ENCODE data around the gene NSD2.
"Not testable (repeated sequence)": the region's sequence is repeated elsewhere in the genome, so short reads cannot be mapped to it uniquely, and the experiment has no call there.

Gene NSD2

DNA sequence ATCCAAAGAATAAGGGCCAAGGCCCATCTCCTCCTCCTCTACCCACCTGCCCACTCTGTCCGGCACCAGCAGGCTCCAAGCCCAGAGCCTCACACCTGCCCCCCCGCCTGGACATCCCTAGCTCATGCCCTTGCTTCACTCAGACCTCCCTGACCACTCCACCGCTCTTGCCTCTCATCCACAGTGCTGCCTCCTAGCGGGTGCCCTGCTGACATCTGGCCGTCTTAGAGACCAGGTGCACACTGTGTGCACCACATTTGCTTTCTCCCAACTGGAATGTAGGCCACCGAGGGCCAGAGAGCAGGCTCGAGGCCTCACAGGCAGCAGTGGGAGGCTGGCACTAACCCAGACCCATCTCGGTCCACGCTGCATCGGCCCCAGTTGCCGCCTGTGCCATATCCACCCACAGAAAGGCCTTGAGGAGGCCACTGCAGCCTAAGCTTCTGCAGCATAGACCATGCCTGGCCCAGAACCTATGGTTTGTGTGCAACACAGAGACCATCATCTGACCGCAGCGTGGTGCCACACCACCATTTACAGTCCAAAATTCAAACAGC lies 28.8 kb upstream of the NSD2 start:
- DNase-seq, result no peak

DNA sequence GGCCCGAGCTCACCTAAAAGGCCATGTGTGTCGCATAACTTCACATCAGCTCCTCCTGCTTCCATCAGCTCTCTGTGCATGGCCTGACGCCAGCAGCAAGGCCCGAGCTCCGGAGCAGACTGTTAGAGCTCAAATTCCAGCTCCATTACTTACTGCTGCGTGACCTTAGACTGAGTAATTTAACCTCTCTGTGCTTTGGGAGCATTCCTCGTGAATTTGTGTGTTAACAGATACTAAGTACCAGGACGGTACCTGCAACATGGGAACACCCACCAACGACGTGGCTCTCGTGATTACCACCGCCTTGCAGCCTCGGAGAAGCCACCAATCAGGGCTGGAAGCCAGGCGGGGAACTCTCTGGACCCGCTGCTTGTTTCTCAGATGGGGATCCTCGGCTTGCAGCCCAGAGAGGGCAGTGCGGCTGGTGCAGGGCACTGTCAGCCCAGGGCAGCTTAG lies 28.2 kb upstream of the NSD2 start:
- no peak for DNase-seq

- no peak for DNase-seq
Observed at GRCh38 chr4:1843852-1844251, 27.3 kb upstream of the NSD2 start.

DNA sequence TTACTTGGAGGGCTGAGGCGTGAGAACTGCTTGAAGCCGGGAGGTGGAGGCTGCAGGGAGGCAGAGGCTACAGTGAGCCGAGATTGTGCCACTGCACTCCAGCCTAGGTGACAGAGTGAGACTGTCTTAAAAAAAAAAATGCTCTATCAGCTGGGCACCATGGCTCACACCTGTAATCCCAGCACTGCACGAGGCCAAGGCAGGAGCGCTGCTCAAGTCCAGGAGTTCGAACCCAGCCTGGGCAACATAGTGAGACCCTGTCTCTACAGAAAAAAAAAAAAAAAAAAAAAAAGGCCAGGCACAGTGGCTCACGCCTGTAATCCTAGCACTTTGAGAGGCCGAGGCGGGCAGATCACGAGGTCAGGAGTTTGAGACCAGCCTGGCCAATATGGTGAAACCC lies 26.6 kb upstream of the NSD2 start:
- not testable (repeated sequence) for DNase-seq

- no peak for DNase-seq
Observed at GRCh38 chr4:1846580-1846979, 24.6 kb upstream of the NSD2 start.

- no peak for DNase-seq
Observed at GRCh38 chr4:1850276-1850675, 20.9 kb upstream of the NSD2 start.

- DNase-seq, result no peak
Observed at GRCh38 chr4:1851160-1851559, 20.0 kb upstream of the NSD2 start.

GRCh38 chr4:1851575-1852410 lies 19.4 kb upstream of the NSD2 start:
- DNase-seq, result no peak

DNA sequence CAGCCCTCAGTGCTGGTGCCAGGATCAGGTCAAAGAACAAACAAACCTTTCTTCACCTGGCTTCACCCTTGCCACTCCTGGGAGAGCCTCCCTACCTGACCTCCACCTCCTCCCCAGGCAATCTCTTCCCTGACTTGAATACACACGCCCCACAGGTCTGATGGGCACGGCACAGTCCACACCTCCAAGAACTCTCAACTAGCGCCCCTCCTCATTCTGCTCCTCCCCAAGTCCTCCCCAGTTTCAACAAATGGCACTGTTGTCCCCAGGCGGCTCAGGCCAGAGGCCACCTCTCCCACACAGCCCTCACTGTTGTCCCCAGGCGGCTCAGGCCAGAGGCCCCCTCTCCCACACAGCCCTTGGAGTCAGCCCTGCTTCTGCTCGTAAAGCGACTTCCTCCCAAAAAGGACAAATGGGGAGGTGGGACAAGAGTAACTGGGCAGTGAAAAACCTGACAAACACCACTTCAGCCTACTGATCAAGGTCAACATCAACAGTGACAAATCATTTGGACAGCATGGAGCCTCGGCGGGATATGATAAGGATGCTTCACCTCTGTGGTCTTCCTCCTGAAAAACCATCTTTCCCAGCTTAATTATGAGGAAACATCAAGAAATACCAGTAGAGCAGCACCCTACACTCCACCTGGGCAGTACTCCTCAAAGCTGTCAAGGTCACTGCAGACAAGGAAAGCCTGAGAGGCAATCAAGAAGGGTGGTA lies 18.1 kb upstream of the NSD2 start:
- no peak for DNase-seq

GRCh38 chr4:1854752-1855151 lies 16.4 kb upstream of the NSD2 start:
- no peak for DNase-seq

DNA sequence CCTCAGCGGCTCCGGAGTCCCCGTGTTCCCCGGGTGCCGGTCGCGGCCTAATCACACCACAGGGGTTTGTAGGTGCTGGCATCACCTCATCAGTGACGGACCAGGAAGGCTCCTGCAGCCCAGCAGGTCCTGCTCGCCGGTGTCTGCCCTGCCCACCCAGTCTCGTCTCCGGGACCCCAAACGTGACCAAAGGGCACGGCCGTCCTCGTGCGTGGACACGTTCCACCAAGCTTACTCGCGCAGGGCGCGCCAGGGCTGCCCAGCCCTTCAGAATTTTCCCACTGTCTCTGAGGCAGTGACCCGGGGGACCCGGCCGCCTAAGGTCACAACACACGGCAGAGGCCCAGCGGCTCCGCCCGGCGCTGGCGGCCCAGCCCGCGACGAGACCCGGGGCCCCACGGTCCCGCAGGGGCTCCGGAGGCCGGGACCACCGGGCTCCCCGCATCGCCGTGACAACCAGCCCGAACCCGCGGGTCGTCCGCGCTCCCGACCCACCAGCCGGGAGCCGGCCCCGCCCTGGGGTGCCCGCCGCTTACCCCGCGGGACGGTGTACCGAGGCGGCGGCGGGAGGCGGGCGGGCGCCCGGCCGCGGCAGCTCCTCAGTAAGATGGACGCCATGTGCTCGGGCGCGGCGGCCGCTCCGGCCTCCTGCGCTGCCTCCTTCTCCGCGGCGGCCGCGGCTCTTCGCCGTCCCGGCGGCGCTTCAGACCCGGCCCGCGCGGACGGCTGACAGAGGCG lies 15.7 kb upstream of the NSD2 start:
- DNase-seq, result peak; percentile 26

DNA sequence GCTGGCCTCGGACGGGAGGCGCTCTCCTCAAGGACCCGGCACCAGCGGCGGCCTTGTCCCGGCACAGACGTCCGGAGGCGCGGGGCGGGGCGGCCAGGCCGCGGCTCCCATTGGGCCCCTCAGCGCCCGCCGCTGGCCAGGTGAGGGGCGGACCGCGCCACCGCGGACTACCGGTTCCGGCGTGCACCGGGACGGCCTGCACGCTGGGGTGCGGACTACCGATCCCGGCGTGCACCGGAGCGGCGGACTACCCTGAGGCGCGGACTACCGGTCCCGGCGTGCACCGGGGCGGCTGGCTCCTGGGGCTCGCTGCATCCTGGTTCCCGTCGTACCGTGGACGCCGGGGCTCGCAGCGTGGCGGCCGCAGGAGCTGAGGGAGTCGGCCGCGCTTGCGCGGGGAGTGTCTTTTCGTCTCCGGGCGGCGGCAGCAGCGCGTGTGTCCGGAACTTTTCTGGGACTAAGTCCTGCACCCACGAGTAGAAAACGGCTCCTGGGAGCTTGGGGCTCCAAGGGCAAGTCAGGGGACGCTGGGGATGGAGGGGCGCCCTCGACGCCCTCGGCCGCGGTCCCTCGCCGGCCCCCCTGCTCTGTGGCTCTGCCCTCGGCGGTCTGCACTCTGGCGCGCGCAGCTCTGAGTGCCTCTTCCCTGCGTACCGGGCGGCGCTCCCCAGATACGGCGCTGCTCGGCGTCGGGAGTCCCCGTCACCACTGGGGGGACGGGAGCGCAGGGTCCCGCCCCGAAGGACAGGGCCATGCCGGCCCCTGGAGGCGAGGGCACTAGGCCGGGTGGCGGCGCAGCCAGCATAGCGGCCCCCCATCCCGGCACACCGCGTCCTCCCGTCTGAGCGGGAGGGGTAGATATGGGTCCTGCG lies 14.9 kb upstream of the NSD2 start, which contains the start of gene LETM1:
TSS of gene LETM1 (minus strand) at position 86 of the 872 bp plus-strand sequence. CDS start 206 bp downstream, outside the sequence.
- DNase-seq, result peak; percentile 94

- no peak for DNase-seq
Observed at GRCh38 chr4:1856943-1857699, 14.1 kb upstream of the NSD2 start.

- DNase-seq, result no peak
Observed at GRCh38 chr4:1857931-1858330, 13.3 kb upstream of the NSD2 start.

DNA sequence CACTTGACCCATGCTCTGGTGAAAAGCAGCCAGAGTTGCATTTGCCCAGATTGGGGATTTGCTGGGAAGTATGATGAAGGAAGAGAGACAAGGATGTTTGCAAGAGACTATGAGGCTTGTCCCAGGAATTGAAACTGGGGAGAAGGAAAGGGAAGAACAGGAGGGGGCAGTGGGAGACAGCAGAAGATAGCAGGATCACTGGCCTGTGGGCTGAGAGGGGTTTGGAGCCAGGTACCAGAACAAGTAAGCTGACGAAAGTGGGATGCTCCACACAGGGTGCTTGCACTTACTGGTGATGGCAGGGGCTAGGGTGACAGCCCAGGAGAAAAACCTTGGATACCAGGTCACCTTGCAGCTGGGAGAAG lies 11.8 kb upstream of the NSD2 start:
- DNase-seq, result no peak

GRCh38 chr4:1862055-1862911 lies 8.9 kb upstream of the NSD2 start:
- DNase-seq, result peak; percentile 28

GRCh38 chr4:1862961-1863296 lies 8.3 kb upstream of the NSD2 start:
- no peak for DNase-seq

DNA sequence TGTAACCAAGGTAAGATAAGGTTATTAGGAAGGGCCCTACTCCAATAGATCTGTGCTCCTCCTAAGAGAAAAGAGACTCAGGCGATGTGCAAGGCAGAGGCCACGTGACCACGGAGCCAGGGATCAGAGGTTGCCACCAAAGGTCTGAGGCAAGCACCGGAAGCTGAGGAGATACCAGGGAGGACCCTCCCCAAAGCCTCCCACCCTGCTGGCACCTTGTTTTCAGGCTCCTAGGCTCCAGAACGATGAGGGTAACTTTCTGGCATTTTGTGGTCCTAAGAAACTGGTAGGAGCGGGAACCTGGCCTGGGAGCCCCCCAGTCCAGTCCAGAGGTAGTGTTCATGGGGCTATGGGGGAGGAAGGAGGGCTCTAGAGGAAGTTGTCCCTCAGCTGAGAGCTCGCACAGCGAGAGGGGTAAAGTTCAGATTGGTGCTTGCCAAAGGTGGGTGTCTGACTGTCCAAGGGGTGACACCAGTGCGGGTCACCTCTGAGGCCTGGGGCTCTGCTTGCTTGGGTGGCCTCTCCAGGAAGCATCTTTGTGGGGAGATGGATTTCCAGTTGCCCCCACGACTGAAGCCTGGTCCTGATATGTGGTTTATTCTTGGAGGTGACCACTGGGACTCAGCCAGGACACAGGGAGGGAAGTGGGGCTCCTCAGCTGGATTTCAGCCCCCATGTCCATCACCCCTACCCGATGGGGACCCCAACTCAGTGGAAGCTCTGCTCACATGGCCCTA lies 7.7 kb upstream of the NSD2 start:
- DNase-seq, result no peak

GRCh38 chr4:1864076-1865008 lies 6.9 kb upstream of the NSD2 start:
- DNase-seq, result no peak
